Stimulated activated CD8-positive, alpha-beta memory T cell treated with anti-CD3 and anti-CD28 coated beads, Interleukin-4, amount 100 ng/mL, for 48 hours (primary cell): ENCODE measurements around the gene NEDD4L.
A peak's percentile ranks its signal among the peaks of the same experiment; 100 is the strongest.
"Not testable (repeated sequence)": the region's sequence is repeated elsewhere in the genome, so short reads cannot be mapped to it uniquely, and the experiment has no call there.

Experiments used
- DNase-seq: peaks from one replicate; pipeline ENCODE4 v3.0.0-alpha.2; 2020

NEDD4L gene

GRCh38 chr18:58027341-58027740, 16.7 kb upstream of the NEDD4L start:
- no peak for DNase-seq

DNA sequence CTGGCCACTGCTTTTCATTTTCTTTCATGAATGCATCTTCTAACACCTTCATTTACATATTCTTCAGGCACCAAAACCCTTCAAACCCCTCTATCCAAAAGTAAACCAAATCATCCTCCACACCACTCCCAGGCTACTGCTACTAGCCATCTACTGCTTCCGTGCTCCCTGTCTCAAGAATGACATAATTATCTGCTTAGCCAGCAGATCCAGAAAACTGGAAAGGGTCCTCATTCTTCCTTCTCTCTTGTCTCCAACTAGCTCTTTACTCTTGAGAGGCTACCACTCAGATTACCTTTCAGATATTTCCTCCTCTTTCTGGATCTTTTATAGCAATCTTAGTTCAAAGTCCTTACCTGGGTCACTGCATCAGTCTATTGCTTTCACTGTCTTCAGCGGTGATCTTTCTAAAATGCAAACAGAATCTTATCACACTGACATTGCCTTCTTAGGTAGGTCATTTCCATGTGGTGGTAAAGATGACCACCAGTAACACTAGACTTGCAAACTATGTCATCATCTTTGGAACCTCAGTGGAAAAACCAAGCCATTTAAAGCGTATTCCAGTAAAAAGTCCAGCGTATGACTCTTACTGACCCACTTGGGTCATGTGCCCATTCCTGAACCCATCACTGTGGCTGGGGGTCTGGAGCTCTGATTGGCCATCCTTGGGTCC, 15.8 kb upstream of the NEDD4L start:
- no peak for DNase-seq

DNA sequence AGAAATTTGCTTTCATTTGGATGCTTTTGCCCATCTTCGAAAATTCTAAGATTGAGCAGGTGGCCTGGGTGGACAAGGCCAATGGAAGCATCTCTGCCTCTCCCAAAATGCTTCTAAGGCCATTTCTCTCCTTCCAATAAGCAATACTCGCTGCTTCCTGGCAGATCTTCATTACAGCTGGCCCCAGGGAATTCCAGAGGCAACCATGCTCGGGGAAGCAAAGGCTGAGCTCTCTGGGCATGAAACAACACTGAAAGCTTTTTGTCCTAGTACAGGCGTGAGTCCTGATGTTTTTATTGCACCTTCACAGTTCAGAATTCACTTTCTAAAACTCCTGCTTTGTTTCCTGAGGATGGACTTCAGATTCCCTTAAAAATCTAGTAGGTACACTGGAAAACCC, 11.8 kb upstream of the NEDD4L start:
- no peak for DNase-seq

GRCh38 chr18:58033216-58033615, 10.8 kb upstream of the NEDD4L start:
- no peak for DNase-seq

DNA sequence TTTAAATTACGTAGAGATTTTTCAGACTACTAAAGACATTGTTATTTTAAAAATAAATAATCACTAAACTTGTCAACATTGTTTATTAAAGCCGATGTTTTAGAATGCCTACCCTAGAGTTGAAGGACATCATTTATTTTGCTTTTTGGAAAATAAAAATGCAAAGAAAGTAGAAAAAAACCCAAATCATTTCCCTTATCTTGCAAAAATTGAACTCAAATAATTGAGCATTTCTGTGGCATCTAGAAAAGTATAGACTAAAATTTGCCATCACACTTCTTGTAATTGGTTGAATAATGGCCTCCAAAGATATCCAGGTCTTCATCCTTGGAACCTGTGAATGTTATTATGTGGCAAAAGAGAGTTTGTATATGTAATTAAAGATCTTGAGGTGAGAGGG, 9.7 kb upstream of the NEDD4L start:
- no peak for DNase-seq

DNA sequence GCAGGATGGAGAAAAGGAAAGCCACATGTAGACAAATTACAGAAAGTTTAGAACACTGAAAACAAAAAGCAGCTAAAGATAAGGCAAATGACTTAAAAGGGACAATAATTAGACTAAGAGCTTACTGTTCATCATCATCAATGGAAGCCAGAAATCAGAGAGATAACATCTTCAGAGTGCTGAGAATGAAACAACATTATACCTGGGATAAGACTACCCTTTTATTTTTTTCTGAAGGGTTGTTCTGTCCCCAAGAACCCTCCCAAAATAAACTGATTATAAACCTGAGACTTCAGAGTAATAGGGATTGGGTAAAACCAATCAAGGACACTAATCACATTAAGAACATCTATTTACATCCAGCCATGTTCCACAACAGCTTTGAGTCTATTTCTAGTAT, 6.9 kb upstream of the NEDD4L start:
- DNase-seq: no peak

GRCh38 chr18:58038063-58038462, 6.0 kb upstream of the NEDD4L start:
- DNase-seq: no peak

- no peak for DNase-seq
Measured at GRCh38 chr18:58041633-58042032, 2.4 kb upstream of the NEDD4L start.

DNA sequence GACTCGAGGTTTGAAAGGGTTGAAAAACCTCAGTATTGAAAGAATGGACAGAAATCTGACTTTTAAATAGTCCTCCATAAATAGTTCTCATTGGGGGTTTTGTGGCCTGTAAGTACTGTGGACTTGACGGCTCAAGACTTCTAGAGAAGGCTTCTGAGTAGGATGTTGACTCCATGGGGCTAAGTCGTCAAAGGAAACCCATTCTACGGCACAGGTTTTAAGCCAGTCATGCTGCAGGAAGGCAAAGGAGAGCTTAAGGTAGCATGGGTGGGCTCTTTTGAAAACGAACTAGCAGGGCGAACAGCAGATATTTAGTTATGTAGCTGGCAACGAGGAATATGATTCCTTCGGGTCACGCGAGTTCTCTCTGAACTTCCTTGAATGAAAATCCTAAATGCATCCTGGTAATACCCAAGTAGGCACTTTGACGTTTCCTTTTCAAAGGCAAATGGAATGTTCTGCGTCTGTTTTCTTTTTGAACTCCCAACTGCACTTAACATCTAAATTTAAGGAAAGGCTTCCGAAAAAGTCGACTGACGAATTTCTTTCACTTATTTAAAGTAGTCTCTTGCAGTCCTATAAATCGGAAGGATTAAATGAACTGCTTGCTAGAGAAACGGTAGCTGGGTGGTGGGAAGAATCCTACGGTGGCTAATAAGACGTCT, 1.1 kb upstream of the NEDD4L start:
- no peak for DNase-seq

GRCh38 chr18:58044370-58045241, 580 bp downstream of the NEDD4L start:
- peak; percentile 59 for DNase-seq

DNA sequence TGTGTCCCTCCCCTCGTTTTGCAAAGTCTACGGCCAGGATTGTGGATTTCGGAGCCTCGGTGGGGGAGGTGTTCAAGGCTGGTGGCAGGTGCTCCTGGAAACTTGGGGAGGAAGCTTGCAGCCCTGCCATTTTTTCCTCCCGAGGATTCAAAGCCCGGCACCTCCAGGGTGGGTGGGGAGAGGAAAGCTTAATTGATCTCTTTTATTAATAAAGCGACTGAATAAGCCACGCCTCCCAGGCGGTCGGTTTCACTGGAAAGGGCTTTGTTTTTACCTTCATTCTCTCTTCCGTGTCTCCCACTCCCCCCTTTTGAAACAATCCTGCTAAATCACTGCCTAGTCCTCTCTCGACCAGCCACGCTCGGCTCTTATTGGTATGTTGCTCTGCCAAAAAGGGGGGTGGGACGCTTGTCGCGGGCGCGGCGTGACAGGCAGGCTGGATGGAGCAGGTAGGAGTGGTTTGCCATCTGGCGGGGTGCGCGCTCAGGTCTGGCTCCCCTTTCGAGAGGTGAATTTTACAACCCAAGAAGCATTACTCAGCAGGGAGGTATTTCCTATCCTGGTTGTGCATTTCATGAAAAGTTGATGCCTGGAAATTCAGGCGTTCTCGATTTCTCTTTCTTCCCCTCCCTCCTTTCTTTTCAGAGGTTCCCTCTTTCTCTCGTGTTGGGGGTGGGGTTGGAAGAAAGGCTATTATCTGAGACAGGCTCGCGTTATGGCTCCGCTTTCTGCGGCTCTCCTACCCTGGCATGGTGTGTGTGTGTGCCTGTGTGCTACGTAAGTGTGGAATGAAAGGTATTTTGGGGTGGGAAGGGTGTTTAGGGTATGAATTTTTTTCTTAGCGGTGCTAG, 1.4 kb downstream of the NEDD4L start:
- peak; percentile 50 for DNase-seq

- no peak for DNase-seq
Measured at GRCh38 chr18:58046093-58046793, 2.2 kb downstream of the NEDD4L start.

DNA sequence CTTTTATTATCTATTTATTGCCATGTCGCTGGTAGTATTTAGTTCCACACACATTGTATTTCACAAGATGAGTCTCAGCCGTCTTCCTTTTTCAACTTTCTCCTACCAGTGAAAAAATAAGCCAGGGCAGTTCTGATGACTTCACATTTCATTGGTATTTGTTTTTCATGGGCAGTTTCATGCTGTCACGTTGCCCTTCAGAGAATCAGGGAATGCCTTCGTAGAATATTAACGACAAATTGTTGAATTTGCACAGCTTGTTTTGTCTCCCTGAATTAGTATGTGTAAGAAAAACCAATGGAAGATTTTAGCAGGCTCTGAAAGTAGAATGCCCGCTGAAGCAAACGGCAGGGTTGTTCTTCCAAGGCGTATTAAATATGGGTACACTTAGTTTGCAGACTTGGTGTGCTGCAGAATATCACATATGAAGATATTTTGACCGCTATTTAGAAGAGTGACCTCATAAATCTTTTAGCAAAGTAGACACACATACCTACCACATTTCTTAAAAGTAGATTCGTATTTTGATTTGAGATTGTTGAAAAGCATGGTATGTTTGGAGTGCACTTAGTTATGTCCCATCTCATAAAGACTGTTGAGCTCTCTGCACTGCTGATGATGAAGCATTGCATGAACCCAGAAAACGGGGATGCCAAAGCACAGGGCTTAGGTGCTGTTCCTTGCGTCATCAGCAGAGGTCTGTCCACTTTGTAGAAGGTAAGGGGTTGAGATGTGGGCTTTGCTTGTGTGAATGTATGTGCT, 2.9 kb downstream of the NEDD4L start:
- no peak for DNase-seq

DNA sequence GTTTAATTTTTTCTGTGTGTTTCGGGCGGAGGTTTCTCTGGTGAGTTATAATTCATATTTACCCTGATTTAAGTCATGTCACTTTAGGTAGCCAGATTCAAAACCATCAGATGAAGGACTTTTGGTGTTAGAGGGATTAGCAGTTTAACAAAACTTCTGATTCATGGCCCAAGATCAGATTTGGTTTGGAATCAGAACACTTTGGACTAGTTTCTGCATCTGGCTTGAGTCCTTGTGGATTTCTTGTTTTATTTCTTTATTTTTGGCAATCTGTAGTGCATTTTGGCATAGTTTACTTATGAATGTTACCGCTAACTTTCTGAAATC, 3.5 kb downstream of the NEDD4L start:
- no peak for DNase-seq

GRCh38 chr18:58048081-58048642, 4.1 kb downstream of the NEDD4L start:
- DNase-seq: no peak

GRCh38 chr18:58049000-58049688, 5.1 kb downstream of the NEDD4L start:
- no peak for DNase-seq

DNA sequence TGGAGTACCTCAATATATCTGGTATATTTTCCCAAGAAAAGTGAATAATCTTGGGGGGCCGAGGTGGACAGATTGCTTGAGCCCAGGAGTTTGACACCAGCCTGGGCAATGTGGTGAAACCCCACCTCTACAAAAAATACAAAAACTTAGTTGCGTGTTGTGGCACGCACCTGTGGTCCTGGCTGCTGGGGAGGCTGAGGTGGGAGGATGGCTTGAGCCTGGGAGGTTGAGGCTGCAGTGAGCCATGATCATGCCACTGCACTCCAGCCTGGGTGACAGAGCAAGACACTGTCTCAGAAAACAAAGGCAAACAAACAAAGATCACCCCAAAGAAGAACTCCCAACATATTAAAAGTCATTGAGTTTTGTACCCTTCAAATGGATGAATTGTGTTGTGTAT, 6.9 kb downstream of the NEDD4L start:
- DNase-seq: not testable (repeated sequence)

GRCh38 chr18:58051765-58052460, 7.9 kb downstream of the NEDD4L start:
- DNase-seq: no peak

- no peak for DNase-seq
Measured at GRCh38 chr18:58052960-58053359, 8.9 kb downstream of the NEDD4L start.
